HAP-1 (cell line): Measurements from ENCODE around the gene UTP25.
"Not testable (repeated sequence)": the region's sequence is repeated elsewhere in the genome, so short reads cannot be mapped to it uniquely, and the experiment has no call there.

ENCODE experiments used
- DNase-seq, 2 experiments: peaks; one replicate each; pipeline ENCODE4 v3.0.0-alpha.2; 2016 to 2020; ENCODE audit warnings: low spot score in 2 of 2
- H3K27me3 ChIP-seq: fragments of 250-450 bp; sonication (Bioruptor Pico); 2 replicates; pipeline ENCODE4 v1.5.1; 2020; ENCODE audit warnings: low read depth, mild to moderate bottlenecking, moderate library complexity
- H3K36me3 ChIP-seq: fragments of 250-450 bp; sonication (Bioruptor Pico); replicated peaks from 2 replicates; pipeline ENCODE4 v1.5.1; 2020; ENCODE audit warnings: mild to moderate bottlenecking
- H3K4me1 ChIP-seq: fragments of 250-450 bp; sonication (Bioruptor Pico); 2 replicates; pipeline ENCODE4 v1.5.1; 2020; ENCODE audit warnings: mild to moderate bottlenecking
- H3K4me3 ChIP-seq: fragments of 250-450 bp; sonication (Bioruptor Pico); 2 replicates; pipeline ENCODE4 v1.5.1; 2020; ENCODE audit warnings: mild to moderate bottlenecking, moderate library complexity
- H3K9me3 ChIP-seq: fragments of 250-450 bp; sonication (Bioruptor Pico); 2 replicates; pipeline ENCODE4 v1.5.1; 2020; ENCODE audit warnings: mild to moderate bottlenecking, moderate library complexity
- in situ Hi-C: fragments of 300-500 bp; cut with MboI; formaldehyde crosslinking; loops from 3 replicates; pipeline ENCODE4 v1.14.3; 2020; ENCODE audit warnings: low sequenced_read_pairs, inconsistent platforms, mixed read lengths

The UTP25 gene

GRCh38 chr1:209877087-209877764 lies 49.5 kb downstream of the UTP25 start:
- no peak overlapping the region for H3K4me3 ChIP-seq
- in situ Hi-C loops: no loop called here
- peaks cover 4% of the 10 kb centered on the region; the same call in 1 of the 2 replicates for H3K4me1 ChIP-seq
- H3K36me3 ChIP-seq: no peaks in the 10 kb centered on the region
- DNase-seq: no peak
- H3K27me3 ChIP-seq: peaks cover 12% of the 10 kb centered on the region
- H3K9me3 ChIP-seq: no peaks in the 10 kb centered on the region

DNA sequence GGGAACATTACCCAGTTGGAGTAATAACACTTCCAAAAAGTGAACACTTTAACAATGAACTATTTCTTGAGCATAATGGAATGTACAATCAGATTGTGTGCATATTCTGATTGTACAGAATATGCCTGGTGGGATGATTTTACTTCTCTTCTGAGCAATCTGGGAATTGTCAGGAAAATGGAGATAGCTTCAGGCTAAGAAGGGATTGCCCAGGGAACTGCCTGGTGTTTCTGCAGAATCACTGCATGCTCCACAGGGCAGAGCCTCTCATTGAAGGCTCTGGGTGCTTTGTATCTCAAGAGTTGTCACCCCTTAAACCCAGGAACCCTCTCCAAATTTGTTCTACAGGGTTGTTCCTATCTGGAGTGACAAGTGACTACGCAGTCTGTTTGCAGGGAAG lies 51.2 kb downstream of the UTP25 start:
- Histone ChIP-seq H3K4me3 (no peak overlapping the region), H3K4me1 (no peaks in the 10 kb centered on the region; the same call in 1 of the 2 replicates), H3K9me3 (no peaks in the 10 kb centered on the region), H3K27me3 (peaks cover 12% of the 10 kb centered on the region), H3K36me3 (no peaks in the 10 kb centered on the region)
- in situ Hi-C loops: no loop called here
- DNase-seq: no peak

DNA sequence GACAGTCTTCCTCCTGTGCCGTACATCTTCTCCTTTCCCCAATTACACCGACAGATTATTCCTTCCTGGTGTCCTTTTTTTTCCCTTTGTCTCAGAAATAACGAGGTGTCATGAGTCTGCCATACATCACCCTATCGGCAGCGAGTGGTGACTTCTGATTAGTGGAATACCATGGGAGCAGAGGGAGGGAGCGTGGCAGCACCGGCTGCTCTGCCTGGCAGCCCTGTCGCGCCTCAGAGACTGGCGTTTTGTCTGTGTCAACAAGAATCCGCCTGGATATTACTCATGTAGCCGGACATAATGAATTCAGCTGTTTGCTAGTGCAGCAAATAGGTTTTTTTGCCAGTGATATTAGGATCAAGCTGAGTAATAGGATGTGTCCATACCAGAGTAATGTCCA lies 51.8 kb downstream of the UTP25 start:
- peaks cover 12% of the 10 kb centered on the region for H3K27me3 ChIP-seq
- in situ Hi-C loops: no loop called here
- H3K36me3 ChIP-seq: no peaks in the 10 kb centered on the region
- no peaks in the 10 kb centered on the region for H3K9me3 ChIP-seq
- no peaks in the 10 kb centered on the region; the same call in 1 of the 2 replicates for H3K4me1 ChIP-seq
- no peak for DNase-seq
- no peak overlapping the region for H3K4me3 ChIP-seq

GRCh38 chr1:209880031-209880430 lies 52.3 kb downstream of the UTP25 start:
- no peak for DNase-seq
- Histone ChIP-seq H3K27me3 (peaks cover 12% of the 10 kb centered on the region), H3K4me3 (no peak overlapping the region), H3K4me1 (no peaks in the 10 kb centered on the region; the same call in 1 of the 2 replicates), H3K36me3 (no peaks in the 10 kb centered on the region), H3K9me3 (no peaks in the 10 kb centered on the region)
- in situ Hi-C loops: no loop called here

DNA sequence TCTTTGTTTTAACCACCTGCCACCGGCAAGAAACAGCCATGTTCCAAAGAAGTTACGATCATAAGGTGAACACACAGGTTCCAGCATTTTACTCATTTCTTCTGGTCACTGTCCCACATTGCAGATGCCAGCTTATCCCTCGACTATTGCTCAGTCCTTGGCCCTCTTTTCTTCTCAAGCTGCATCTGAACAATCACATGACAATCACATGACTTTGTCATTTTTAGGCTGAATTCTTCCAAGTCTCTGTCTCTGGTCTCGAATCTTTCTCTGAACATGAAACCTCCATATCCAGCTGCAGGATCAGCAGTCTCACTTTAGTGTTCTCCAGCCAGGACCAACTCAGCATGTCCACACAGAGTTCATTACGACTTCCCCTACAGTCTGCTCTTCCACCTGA lies 53.8 kb downstream of the UTP25 start:
- Histone ChIP-seq H3K4me3 (no peak overlapping the region), H3K4me1 (peaks cover 6% of the 10 kb centered on the region), H3K9me3 (no peaks in the 10 kb centered on the region), H3K27me3 (peaks cover 12% of the 10 kb centered on the region), H3K36me3 (no peaks in the 10 kb centered on the region)
- in situ Hi-C loops: no loop called here
- DNase-seq: no peak

DNA sequence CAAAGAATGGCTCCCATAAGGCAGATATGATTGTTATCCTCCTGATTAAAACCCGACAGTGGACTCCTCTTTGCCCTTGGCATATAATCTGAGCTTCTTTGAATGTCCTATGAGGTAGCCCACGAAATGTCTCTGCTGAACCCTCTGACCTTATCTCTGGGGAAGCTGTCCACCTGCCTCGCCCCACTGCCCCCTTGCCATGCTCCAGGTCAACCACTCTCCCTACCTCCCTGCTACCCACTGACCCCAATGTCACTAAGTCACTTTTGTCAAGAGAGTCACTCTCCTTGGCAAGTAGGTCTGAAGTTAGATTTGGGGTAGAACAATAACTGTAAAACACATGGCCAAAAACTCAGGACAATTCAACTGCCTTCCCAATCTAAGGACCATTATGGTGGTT lies 54.5 kb downstream of the UTP25 start:
- Histone ChIP-seq H3K4me1 (peaks cover 6% of the 10 kb centered on the region), H3K4me3 (no peak overlapping the region), H3K36me3 (no peaks in the 10 kb centered on the region), H3K9me3 (no peaks in the 10 kb centered on the region), H3K27me3 (peaks cover 12% of the 10 kb centered on the region)
- no peak for DNase-seq
- in situ Hi-C loops: no loop called here

GRCh38 chr1:209882942-209883340 lies 55.2 kb downstream of the UTP25 start:
- H3K36me3 ChIP-seq: no peaks in the 10 kb centered on the region
- in situ Hi-C loops: no loop called here
- peaks cover 6% of the 10 kb centered on the region for H3K4me1 ChIP-seq
- H3K4me3 ChIP-seq: no peak overlapping the region
- H3K27me3 ChIP-seq: peaks cover 12% of the 10 kb centered on the region
- H3K9me3 ChIP-seq: no peaks in the 10 kb centered on the region
- DNase-seq: no peak

DNA sequence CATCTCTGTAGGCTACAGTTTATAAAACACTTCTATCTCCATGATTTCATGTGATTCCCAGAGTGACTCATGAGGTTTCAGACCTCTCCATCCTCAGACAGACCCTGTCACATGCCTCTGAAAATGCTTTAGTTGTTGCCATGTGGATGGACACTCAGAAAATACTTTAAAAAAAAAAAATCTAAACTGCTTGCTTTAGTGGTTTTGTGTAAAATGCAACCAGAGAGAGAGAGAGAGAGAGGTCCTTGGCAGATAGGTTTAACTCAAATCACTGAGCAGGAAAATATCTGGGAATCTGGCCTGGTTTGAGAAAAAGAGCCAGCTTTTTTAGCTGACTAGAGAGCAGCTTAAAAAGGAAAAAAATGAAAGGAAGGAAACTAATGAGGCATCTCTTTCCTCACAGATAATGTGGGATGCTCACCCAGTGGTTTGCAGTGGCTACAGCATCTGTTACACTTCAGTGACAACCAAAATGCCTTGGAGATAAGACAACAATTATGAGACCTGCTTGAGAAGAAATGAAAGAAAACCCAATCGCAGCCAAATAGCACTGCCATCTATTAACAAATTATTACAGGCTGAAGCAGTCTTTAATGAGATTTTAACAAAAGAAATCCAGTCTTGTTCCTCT lies 55.7 kb downstream of the UTP25 start:
- Histone ChIP-seq H3K4me1 (peaks cover 6% of the 10 kb centered on the region), H3K9me3 (no peaks in the 10 kb centered on the region), H3K4me3 (no peak overlapping the region), H3K27me3 (peaks cover 12% of the 10 kb centered on the region), H3K36me3 (no peaks in the 10 kb centered on the region)
- no peak for DNase-seq
- in situ Hi-C loops: no loop called here

GRCh38 chr1:209884249-209884648 lies 56.5 kb downstream of the UTP25 start:
- no peak for DNase-seq
- no peak overlapping the region for H3K4me3 ChIP-seq
- no peaks in the 10 kb centered on the region for H3K36me3 ChIP-seq
- H3K4me1 ChIP-seq: peaks cover 6% of the 10 kb centered on the region
- in situ Hi-C loops: no loop called here
- peaks cover 12% of the 10 kb centered on the region for H3K27me3 ChIP-seq
- H3K9me3 ChIP-seq: no peaks in the 10 kb centered on the region

DNA sequence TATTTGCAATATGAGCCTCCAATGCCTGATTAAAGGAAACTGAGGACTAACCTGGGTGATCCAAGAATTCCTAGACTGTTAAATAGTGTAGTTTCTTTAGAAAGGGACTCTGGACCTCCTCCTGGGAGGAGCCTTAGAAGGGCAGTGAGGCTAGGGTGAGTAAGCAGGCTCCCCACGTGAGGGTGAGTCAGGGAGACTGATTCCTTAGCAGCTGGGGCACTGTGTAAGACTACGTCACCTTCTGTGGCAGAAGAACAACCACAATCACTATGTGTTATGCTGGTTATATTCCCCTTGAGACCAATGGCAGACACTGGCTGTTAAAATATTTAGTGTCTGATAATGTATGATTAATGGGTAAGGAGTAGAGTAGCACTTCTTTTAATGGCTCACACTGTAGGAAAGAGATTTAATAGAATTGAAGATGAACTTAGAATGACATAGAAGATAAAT lies 56.9 kb downstream of the UTP25 start:
- DNase-seq: no peak
- H3K9me3 ChIP-seq: no peaks in the 10 kb centered on the region
- peaks cover 10% of the 10 kb centered on the region for H3K27me3 ChIP-seq
- in situ Hi-C loops: no loop called here
- no peaks in the 10 kb centered on the region for H3K36me3 ChIP-seq
- no peak overlapping the region for H3K4me3 ChIP-seq
- peaks cover 6% of the 10 kb centered on the region for H3K4me1 ChIP-seq

- DNase-seq: peak in 1 of 2 experiments; percentile 50
- in situ Hi-C loops: no loop called here
- peaks cover 7% of the 10 kb centered on the region; the same call in 1 of the 2 replicates for H3K27me3 ChIP-seq
- H3K9me3 ChIP-seq: no peaks in the 10 kb centered on the region
- H3K36me3 ChIP-seq: no peaks in the 10 kb centered on the region
- no peak overlapping the region for H3K4me3 ChIP-seq
- H3K4me1 ChIP-seq: peaks cover 6% of the 10 kb centered on the region
Observed at GRCh38 chr1:209885403-209886218, 57.8 kb downstream of the UTP25 start.

- Histone ChIP-seq H3K4me3 (no peak overlapping the region), H3K9me3 (no peaks in the 10 kb centered on the region), H3K27me3 (peaks cover 5% of the 10 kb centered on the region; the same call in 1 of the 2 replicates), H3K36me3 (no peaks in the 10 kb centered on the region), H3K4me1 (peaks cover 6% of the 10 kb centered on the region)
- in situ Hi-C loops: no loop called here
- no peak for DNase-seq
Observed at GRCh38 chr1:209886219-209886536, 58.4 kb downstream of the UTP25 start.

DNA sequence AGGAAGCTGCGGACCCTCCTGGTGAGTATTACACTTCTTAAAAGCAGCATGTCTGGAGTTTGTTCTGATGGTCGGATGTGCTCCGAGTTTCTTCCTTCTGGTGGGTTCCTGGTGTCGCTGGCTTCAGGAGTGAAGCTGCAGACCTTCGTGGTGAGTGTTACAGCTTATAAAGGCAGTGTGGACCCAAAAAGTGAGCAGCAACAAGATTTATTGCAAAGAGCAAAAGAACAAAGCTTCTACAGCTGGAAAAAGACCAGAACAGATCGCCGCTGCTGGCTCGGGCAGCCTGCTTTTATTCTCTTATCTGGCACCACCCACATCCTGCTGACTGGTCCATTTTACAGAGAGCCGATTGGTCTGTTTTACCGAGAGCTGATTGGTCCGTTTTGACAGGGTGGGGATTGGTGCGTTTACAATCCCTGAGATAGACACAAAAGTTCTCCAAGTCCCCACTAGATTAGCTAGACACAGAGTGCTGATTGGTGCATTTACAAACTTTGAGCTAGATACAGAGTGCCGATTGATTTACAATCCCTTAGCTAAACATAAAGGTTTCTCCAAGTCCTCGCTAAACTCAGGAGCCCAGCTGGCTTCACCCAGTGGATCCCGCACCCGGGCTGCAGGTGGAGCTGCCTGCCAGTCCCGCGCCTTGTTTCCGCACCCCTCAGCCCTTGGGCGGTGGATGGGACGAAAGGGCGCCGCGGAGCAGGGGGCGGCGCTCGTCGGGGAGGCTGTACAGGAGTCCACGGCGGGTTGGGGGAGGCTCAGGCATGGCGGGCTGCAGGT lies 60.7 kb downstream of the UTP25 start:
- DNase-seq, in situ Hi-C loops: not testable (repeated sequence)

More for the DNA sequence above, 60.7 kb downstream of the UTP25 start:
- not testable (repeated sequence) for H3K4me3 ChIP-seq, H3K4me1 ChIP-seq, H3K9me3 ChIP-seq, H3K36me3 ChIP-seq, H3K27me3 ChIP-seq
